ENCODE data around the gene TSPEAR. TPM values are rescaled to one million over a fixed set of nuclear protein-coding genes. Genes with fewer than 3 reads are reported as not detected.

Gene TSPEAR
- total RNA-seq, 4 donors from 2014 or later, result 0.18 to 0.69 (median 0.51) TPM; not detected in 1

GRCh38 chr21:44732263-44732662 lies 20.9 kb upstream of the TSPEAR start:
- H3K9me3 ChIP-seq, result peaks cover 0 to 11% of the 10 kb centered on the region in 2 donors
- TF ChIP-seq POLR2A (IDR thresholded peaks at IDR 0.05) (no peak), CTCF (IDR thresholded peaks at IDR 0.05) (no peak)
- H3K27ac ChIP-seq, result no peak overlapping the region
- no peaks in the 10 kb centered on the region for H3K36me3 ChIP-seq
- no peaks in the 10 kb centered on the region for H3K4me1 ChIP-seq
- DNase-seq, result no peak
- H3K27me3 ChIP-seq, result no peaks in the 10 kb centered on the region
- intact Hi-C loops (cut with DNase I; ENCODE audit: low total_unique reads), result no loop called here
- no peak overlapping the region for H3K4me3 ChIP-seq

- intact Hi-C loops (cut with DNase I; ENCODE audit: low total_unique reads), result no loop called here
- no peaks in the 10 kb centered on the region for H3K36me3 ChIP-seq
- no peaks in the 10 kb centered on the region for H3K27me3 ChIP-seq
- peaks cover 0 to 2% of the 10 kb centered on the region in 2 donors for H3K9me3 ChIP-seq
- no peak overlapping the region for H3K4me3 ChIP-seq
- H3K4me1 ChIP-seq, result no peaks in the 10 kb centered on the region
- TF ChIP-seq CTCF (IDR thresholded peaks at IDR 0.05) (no peak), POLR2A (IDR thresholded peaks at IDR 0.05) (no peak)
- no peak for DNase-seq
- no peak overlapping the region for H3K27ac ChIP-seq
Measured at GRCh38 chr21:44730951-44731579, 19.7 kb upstream of the TSPEAR start.

GRCh38 chr21:44730028-44730395 lies 18.6 kb upstream of the TSPEAR start:
- no peak for DNase-seq
- no peak for TF ChIP-seq CTCF (IDR thresholded peaks at IDR 0.05)
- no peak for TF ChIP-seq POLR2A (IDR thresholded peaks at IDR 0.05)
- Histone ChIP-seq H3K4me3 (no peak overlapping the region), H3K9me3 (no peaks in the 10 kb centered on the region), H3K4me1 (no peaks in the 10 kb centered on the region), H3K27me3 (no peaks in the 10 kb centered on the region), H3K27ac (no peak overlapping the region), H3K36me3 (no peaks in the 10 kb centered on the region)
- intact Hi-C loops (cut with DNase I; ENCODE audit: low total_unique reads), result no loop called here

- intact Hi-C loops (cut with DNase I; ENCODE audit: low total_unique reads), result no loop called here
- no peak for DNase-seq
- Histone ChIP-seq H3K4me3 (no peak overlapping the region), H3K27ac (no peak overlapping the region), H3K4me1 (no peaks in the 10 kb centered on the region), H3K9me3 (no peaks in the 10 kb centered on the region), H3K27me3 (no peaks in the 10 kb centered on the region), H3K36me3 (no peaks in the 10 kb centered on the region)
- no peak for TF ChIP-seq POLR2A (IDR thresholded peaks at IDR 0.05)
- TF ChIP-seq CTCF (IDR thresholded peaks at IDR 0.05), result no peak
Measured at GRCh38 chr21:44729336-44730027, 18.1 kb upstream of the TSPEAR start.

GRCh38 chr21:44728716-44729115 lies 17.3 kb upstream of the TSPEAR start:
- no peaks in the 10 kb centered on the region for H3K9me3 ChIP-seq
- H3K27me3 ChIP-seq, result no peaks in the 10 kb centered on the region
- intact Hi-C loops (cut with DNase I; ENCODE audit: low total_unique reads), result no loop called here
- H3K4me1 ChIP-seq, result no peaks in the 10 kb centered on the region
- TF ChIP-seq CTCF (IDR thresholded peaks at IDR 0.05) (no peak), POLR2A (IDR thresholded peaks at IDR 0.05) (no peak)
- H3K36me3 ChIP-seq, result no peaks in the 10 kb centered on the region
- H3K4me3 ChIP-seq, result no peak overlapping the region
- no peak for DNase-seq
- H3K27ac ChIP-seq, result no peak overlapping the region
